Stimulated activated CD8-positive, alpha-beta memory T cell treated with anti-CD3 and anti-CD28 coated beads, Interleukin-15, amount 100 ng/mL, for 1 hour (primary cell): ENCODE data around the gene GAS7.

Source experiments
- DNase-seq: peaks from one replicate; pipeline ENCODE4 v3.0.0-alpha.2; 2020; ENCODE audit warnings: low read depth

The GAS7 gene

DNA sequence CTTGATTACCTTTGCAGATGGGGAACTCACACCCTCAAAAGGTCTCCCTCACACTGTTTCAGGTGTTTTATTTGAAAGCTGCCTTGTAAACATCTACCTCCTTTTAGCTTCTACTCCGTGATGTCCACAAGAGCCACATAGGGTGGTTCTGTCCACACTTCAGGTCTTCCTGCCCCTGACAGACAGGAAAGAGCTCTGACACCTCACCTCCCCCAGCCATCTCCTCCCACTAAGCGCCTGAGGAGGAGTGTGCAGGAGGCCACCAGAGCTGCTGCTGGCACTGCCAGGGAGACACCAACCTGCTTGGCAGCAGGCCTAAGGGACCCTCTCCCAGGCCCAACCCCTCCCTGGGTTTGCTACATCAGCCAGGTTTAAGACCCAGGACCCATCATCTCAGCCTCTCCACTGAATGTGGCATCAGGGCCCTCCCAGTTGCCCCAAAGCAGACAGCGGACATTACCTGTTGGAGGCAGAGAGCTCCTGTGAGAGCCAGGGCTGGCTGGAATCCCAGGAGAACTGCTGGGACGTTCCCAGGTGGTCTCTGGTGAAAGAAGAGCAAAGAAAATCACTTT is 217.0 kb downstream of the GAS7 start:
- no peak for DNase-seq

DNA sequence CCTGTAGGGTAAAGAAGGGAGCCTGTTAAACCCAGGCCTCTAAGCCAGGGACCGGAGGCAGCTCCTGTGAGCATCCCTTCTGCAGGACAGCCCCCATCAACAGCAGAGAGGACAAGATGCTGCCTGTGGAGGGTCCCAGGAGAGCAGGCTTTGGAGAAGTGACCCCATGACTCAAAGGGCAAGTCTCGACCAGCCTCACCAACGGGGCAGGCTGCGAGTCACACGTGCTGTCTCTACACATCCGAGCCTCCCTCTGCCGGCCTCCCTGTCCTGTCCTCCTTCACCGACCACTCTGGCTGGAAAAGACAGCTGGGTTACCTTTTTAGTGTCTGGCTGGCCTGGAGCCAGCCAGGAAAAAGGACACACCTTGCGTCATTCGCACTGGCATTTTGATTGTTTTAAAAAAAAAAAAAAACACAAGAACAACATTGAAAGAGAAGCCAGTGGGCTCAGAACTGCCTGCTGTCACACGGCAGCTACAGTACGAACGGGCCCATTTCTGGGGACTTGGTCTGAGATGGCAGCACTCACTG is 218.9 kb downstream of the GAS7 start:
- DNase-seq = no peak

DNA sequence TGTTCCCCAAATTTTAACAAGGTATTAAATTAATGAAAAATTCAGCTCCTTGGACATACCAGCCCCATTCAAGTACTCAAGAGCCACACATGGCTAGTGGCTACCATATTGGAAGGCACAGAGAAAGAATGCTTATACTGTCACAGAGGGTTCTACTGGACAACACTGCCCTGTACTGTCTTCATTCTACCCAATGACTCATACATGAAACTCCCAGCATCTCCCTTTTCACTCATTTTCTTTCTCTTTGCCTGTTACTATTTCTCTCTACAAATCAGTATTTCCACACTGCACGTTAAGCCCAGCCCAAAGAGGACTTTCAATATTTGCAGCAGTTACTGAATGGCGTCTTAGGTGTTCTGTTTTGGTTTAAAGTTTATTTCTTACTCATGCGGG is 221.2 kb downstream of the GAS7 start:
- no peak for DNase-seq

DNA sequence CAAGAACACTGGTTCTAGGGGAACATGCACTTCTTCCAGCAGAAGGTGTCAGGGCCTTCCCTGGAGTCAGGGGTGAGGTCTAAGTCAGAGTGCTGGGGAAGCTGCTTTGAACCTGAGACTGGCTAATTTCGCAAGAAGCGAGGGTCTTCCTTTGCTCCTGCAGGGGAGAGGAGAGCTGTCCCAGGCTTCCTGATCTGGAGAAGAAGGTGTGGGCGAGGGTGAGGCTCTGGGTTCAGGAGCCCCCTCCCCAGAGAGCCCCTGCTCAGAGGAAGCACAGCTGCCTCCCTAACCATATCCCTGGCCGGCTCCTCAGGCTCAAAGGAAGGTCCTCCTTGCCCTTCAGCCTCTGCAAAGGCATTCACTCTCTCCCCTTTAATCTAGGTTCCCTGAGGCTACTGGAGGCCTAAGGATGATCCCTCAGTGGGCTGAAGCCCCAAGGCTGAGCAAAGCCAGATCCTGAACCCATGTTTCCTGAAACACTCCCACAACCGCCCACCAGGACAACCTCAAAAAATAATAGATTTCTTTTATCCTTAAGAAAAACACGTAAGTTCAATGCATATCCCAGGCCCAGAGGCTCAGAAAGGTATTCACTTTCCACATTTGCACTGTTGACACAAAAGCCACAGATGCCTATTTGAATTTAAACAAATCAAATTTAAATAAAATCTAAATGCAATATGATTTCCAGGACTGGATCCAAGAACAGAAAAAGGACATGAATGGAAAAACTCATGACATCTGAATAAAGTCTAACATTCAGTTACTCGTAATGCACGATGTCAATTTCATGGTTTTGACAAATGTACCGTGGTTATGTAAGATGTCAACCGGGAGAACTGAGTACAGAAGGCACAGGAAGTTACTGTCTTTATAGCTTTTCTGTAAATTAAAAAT is 221.9 kb downstream of the GAS7 start:
- no peak for DNase-seq

DNA sequence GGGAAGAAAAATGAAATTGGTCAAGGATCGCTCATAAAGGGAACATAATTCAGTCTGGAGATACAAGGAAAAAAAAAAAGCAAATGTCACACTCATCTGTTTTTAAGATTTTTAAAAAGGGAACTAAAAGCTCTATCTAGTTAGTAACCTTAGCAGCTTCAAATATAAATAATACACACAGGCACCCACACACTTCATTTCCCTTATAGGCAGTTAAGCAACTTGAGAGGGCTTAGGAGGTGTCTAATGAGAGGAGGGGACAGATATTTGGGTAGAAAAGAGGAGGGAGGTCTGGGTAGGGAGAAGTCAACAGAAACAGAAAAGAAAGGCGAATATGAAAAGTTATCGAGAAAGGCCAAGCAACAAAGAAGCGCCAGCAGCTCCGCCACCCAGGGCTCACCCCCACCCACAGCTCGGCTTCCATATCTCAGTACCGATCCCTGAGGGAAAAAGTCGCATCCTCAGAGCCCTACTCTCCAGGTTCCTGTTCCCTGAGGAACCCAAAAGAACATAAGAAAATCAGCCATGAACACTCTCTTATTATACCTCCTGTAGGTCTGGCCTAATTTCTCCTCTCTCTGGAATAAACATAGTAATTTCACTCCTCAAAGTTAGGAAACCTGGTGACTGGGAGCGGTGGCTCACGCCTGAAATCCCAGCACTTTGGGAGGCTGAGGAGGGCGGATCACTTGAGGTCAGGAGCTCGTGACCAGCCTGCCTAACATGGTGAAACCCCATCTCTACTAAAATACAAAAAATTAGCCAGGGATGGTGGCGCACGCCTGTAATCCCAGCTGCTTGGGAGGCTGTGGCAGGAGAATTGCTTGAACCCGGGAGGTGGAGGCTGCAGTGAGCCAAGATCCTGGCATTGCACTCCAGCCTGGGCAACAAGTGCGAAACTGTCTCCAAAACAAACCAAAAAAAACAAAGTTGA is 223.7 kb downstream of the GAS7 start:
- no peak for DNase-seq

DNA sequence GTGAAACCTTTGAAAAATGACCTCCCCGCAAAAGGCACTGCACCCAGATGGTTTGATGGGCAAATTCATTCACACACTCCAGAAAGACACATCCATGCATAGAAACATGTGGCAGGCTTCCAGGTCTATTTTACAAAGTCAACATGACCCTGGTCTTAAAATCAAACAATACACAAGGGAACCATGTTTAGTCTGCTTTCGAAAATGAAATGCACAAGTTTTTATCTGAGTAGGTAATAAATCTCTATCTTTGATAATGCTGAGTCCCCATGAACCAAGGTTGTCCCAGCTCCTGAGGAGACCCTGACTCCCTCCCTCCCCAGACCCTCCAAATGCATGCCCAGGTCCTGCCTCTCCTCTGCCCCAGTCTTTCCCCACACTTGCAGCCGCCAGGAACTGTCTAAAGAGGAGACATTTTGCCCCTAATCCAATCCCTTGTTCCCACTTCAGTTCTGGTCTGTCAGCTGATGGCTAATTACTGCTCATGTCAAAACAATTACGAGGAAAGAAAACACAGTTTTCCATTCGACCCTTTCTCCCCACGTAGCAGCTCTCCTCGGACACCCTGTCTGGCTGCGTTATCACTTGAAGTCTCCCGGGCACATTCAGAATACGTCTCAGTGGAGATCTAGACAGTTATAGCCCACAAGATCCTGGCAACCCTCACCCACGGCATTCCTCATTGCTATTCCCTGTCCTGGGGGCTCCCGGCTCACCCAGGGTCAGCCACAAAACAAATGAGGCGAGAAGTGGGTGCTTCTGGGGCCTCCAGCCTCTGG is 224.5 kb downstream of the GAS7 start:
- DNase-seq = no peak

DNA sequence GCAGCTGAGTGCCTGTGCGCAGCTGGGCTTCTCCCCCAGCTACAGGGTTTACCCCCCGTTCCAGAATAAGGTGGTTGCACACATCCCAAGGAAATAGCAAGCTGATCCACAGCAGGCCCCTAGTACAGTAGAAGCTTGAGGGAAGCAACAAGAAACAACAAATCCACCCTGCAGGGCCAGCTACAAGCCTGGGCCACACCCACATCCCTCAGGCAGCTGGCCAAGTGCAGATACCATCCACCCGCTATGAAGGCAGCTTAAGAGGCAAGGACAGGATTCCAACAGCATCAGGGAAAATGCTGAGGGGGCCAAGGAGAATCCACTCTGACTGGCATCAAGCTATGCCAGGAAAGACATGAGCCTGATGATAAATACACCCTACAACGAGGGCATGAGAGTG is 226.4 kb downstream of the GAS7 start:
- no peak for DNase-seq

DNA sequence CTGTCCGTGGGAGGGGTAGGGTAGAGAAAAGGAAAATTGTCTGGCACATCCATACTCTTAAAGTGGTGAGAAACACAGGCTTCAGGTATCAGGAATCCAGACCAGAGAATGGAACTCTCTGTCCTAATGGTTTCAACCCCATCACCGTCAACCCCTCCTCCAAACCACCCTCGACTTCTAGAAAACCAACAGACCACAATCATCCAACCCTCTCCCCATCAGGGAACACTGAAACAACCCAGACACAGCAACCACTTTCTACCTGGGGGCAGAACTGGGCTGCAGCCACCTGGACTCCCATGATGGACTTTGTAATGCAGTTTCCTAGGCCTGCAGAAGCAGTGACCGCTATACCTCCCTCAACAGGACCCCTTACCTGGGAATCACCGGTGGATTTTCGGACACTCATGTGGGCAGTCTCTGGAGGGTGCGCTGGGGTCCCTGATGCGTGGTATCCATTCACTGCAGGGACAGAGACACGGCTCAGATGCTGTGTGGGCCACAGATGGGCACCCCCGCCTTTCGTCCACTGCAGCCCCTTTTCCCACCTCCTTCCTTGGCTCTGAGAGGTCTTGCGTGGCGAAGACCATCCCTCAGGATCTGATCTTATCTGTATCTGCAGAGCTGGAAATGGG is 229.0 kb downstream of the GAS7 start:
- DNase-seq = no peak

DNA sequence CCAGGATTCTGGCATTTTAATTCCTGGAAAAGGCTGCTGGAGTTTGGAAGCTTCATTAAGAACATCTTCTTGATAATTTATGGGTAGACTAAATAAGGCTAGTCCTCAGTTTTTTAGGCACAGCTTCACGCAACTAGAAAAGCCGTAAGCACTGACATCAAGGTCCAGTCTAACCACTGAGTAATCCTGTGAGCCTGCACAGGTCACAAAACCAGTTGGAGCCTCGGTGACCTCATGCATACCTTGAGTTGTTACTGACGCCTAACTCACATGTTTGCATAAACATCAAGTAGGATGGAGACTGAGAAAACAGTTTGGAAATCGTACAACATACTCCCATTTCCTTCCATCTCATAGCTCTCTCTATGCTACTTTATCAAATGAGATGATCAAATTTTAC is 229.5 kb downstream of the GAS7 start:
- no peak for DNase-seq

DNA sequence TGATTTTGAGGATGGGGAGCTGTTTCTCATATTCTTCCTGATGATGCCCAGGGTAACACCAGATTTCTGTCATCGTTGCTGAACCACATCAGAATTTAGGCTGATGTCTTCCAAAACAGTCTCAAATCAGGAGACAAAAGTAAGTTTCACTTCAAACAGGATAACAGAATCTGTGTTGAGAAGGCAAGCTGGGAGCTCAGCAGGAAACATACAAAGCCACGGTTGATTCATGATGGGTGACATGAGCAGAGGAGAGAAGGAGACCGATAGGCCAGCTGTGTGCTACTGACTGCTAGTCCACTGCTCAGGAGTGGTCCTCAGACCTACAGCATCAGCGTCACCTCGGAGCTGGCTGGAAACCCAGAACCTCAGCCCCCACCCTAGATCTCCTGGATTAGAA is 230.4 kb downstream of the GAS7 start:
- DNase-seq = no peak

DNA sequence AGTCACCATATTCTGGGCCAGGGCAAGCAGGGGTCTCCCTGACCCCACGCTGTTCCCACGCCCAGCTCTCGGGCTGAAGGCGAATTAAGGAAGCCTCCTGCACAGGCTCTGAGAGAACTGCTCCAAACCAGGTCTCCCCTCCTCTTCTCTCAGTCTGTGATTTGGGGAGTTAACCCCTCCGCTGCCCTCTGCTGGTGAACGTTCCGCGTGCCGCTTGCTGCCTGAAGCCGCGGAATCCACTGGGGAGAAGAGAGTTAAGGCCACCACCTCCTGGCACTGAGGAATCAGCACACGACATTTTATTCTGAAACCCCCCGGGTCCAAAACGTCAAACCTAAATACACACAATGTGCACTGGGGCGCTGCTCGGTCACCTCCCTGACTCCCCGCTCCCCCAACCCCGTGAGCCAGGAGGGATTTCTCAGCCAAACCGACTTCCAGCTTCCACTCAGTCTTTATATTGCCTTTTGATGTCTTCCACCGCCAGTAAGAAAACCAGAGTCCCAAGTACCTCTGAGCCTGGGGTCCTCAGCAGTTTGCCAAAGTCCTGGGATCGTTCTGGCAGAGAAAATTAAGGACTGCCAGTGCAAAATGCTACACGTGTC is 238.9 kb downstream of the GAS7 start:
- DNase-seq = no peak

DNA sequence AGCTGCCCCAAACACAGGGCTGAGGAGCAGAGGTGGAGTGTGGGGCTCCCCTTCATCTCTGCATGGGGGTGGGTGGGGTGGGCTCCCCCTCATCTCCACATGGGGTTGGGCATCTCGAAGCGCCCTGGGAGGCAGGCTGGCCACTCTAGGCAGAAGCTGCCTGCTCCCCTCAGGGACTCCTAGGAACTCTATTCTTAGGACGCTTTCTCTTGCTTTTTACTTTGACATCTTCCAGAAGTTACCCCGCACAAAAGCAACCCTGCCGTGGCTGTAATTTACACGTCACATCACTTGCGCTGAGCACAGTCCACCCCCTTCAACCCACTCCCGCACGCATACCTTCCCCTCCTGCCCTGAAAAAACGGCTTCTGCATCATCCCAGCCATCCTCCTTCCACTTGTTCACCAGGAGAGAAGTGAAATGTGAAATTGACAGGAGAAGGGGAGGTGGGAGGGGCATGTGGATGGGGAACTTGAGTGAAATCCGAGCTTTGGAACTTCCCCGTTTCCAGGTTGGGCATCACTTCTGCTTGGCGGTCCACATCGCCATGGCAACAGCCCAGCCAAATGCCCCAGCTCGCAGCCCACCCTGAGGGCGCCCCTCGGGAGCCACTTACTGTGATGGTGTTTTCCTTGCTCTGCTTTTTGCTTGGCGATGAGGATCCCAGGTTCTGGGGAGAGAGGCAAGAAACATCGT is 239.7 kb downstream of the GAS7 start:
- no peak for DNase-seq

DNA sequence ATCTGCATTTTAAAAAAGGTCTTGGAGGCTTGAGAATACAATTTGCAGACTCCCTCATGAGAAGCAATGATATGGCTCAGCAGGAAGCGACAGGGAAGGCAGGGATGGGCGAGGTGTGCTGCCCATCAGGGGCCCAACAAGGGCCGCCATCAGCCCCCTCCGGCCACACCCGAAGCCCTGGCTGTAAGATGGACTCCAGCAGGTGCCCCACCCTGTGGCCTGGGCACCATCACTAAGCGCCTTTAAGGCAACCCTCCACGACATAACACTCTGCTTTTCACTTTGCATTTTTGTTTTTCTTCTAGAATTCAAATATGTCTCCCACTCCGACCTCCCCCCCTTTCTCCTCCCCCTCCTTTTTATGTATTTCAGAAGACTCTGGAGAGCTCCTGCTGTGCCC is 241.2 kb downstream of the GAS7 start:
- DNase-seq = no peak

DNA sequence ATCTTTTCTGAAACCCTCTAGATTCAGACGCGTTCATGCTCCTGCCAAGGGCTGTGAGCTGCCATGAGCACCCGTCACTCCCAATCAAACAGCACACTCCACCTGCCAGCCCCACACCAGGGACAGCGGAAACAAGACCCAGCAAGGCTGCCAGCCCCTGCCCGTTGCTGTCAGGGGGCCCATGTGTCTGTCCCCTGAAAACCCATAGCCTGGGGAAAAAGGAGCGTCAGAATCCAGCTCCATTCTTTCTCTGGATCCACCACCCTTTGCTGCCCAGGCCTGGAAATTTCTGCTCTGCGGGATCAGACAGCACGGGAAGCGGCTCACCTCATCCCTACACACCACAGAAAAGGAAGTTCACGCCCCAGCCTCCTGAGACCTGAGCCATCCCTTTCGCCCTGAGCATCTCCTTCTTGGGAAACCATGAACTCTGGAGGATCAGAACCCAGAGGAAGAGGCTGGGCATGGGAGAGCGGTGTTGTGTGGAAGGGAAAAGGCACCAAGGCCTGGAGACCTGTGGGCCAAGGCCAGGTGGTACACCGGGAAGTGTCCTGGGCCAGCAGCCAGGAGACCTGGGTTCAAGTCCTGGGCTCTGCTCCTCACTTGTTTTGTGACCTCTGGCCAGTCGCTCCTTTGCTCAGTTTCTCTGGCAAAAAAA is 241.8 kb downstream of the GAS7 start:
- no peak for DNase-seq

DNA sequence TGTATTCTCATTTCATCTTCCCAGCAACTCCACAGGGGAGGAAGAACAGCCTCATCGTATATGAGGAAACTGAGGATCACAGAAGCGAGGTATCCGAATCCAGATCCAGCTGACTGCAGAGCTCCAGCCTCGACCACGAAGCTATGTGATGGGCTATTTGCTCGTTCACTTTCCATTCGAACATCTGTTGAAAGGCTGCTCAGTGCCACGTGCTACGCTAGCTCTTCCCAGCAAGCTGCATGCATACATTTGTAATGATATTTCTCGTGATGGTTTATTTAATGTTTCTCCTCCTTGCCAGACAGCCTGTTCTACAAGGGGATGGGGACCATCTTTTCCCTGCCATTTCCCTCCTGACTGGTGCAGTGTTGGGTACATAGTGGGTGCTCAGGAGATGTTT is 244.9 kb downstream of the GAS7 start:
- DNase-seq = no peak

DNA sequence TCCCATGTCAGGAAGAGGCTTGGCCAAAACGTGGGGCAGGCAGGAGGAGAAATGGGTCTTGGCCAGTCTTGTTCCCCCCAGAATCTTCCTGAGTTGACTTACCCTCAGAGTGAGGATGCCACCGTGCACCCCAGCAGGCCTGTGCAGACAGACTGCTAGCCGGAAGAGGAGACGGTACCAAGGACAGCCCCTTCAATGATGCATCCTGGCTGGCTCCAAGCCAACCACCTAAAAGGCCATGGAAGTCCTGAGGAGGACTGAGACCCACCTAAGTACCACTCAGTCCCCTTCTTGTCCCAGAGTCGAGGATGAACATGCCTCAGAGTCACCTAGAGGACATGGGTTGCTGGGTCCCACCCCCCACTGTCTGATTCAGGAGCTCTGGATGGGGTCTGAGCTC is 246.6 kb downstream of the GAS7 start:
- DNase-seq = no peak

DNA sequence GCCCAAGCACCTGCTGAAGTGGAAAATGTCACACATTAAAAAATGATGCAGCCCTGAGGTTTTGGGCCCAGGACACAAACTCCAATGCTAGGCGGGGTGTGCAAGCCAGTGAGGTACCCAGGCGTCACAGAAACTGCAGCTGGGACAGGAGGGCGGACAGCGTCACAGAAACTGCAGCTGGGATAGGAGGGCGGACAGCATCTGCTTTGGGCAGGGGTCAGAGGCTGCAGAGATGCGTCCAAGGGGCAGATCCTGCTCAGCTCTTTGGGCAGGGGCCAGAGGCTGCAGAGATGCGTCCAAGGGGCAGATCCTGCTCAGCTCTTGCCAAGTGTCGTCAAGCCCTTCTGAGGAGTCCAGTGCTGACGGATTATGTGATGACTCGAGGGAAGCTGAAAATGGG is 249.5 kb downstream of the GAS7 start:
- no peak for DNase-seq

DNA sequence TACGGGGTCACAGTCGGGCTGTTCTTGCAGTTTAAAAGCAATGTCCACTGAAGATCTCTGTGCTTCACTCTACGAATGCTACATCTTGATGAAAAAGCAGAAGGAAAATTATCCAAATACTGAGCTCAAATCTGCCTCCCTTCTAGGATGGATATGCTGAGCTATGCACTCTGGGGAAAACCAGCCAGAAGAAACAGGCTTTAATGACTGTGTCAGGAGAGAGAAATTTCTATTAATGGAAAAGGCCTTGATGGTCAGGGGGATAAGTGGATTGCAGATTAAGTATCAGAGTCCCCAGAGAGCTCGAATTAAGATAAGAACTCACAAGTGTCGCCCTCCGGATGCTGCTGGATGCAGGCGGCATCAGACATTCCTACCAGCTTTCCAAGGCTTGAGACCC is 253.7 kb downstream of the GAS7 start:
- no peak for DNase-seq

DNA sequence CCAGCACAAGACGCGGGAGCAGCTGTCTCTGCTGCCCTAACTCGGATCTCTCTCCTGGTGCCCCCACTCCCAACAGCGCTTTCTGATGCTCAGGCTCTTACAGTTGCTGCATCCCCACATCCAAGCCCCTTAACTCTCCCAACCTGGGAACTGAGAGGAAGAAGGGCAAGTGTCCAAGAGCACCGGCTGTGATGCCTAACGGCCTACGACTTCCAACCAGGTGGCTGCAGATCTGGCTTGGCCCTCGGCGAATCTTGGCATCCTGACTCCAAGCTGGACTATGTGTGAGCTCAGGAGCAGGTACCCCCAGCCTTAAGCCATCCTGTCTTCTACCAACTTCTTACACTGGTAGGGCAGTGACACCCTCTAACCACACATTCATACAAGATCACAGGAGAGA is 255.1 kb downstream of the GAS7 start:
- no peak for DNase-seq

DNA sequence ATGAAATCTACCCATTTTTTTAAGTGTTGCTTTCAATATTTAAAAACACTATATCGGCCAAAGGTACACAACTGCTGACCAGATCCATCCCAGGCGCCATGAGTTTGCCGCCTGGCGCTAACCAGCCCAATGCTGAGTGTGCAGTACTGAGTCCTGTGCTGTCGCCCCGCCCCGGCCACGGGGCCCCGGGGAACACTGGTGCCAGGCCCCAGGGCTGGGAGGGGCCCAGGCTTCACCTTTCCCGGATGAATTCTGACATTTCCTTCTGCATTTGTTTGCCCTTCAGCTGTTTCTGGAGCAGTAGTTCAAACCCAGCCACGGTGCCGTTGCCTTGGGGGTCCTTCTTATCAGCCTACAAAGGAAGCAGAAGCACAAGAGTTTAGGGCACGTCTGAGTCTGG is 255.5 kb downstream of the GAS7 start:
- DNase-seq = no peak
